IMR-90 (cell line): ENCODE data around the gene ART4.

Experiments used
- CEBPB ChIP-seq: IDR thresholded peaks from 2 replicates; pipeline ENCODE4 v1.6.1; 2012; ENCODE audit warnings: low read depth, low read length, improper control_type of control experiment
- MAZ ChIP-seq: IDR thresholded peaks from 2 replicates; pipeline ENCODE4 v1.6.1; 2012; ENCODE audit warnings: low read depth, mild to moderate bottlenecking, low read length, improper control_type of control experiment, moderate library complexity, borderline replicate concordance
- MXI1 ChIP-seq: IDR thresholded peaks from 2 replicates; pipeline ENCODE4 v1.6.1; 2012; ENCODE audit warnings: low read depth, mild to moderate bottlenecking, low read length, moderate library complexity, borderline replicate concordance
- POLR2A ChIP-seq: IDR thresholded peaks from 2 replicates; pipeline ENCODE4 v1.6.1; 2012; ENCODE audit warnings: mild to moderate bottlenecking, low read depth, low read length
- RAD21 ChIP-seq: IDR thresholded peaks from 2 replicates; pipeline ENCODE4 v1.6.1; 2012; ENCODE audit warnings: low read length, improper control_type of control experiment
- RCOR1 ChIP-seq: IDR thresholded peaks from 2 replicates; pipeline ENCODE4 v1.6.1; 2012; ENCODE audit warnings: mild to moderate bottlenecking, low read length, improper control_type of control experiment; ENCODE audit not compliant: insufficient replicate concordance
- TF ChIP-seq, protein P1 (sequence below): conservative IDR thresholded peaks from 2 replicates; pipeline ENCODE4 v1.5.1; 2012; ENCODE audit warnings: mild to moderate bottlenecking, low read depth, low read length, improper control_type of control experiment
- TF ChIP-seq, protein P2 (sequence below): fragments of 150-350 bp; IDR thresholded peaks from 2 replicates; pipeline ENCODE4 v1.6.1; 2017; ENCODE audit warnings: mild to moderate bottlenecking, antibody characterized with exemption, low read length, low read depth
- TF ChIP-seq, protein P3 (sequence below): fragments of 150-350 bp; IDR thresholded peaks from 2 replicates; pipeline ENCODE4 v1.6.1; 2016; ENCODE audit warnings: low read depth, mild to moderate bottlenecking, low read length, moderate library complexity, borderline replicate concordance

DNA sequence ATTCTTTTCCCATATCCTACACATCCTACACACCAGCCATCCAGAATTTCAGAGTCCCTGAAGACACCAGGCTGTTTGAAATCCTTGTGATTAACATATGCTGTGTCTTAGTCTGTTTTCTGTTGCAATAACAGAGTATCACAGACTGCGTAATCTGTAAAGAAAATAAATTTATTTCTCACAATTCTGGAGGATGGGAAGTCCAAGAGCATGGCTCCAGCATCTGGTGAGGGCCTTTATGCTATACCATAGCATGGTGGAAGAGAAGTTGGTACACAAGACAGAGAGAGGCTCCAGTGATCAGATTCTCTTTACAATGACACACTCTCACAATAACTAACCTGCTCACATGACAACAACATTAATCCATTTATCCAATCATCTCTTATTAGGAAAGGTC, 4.1 kb downstream of the ART4 start:
- TF ChIP-seq, protein P1, sequence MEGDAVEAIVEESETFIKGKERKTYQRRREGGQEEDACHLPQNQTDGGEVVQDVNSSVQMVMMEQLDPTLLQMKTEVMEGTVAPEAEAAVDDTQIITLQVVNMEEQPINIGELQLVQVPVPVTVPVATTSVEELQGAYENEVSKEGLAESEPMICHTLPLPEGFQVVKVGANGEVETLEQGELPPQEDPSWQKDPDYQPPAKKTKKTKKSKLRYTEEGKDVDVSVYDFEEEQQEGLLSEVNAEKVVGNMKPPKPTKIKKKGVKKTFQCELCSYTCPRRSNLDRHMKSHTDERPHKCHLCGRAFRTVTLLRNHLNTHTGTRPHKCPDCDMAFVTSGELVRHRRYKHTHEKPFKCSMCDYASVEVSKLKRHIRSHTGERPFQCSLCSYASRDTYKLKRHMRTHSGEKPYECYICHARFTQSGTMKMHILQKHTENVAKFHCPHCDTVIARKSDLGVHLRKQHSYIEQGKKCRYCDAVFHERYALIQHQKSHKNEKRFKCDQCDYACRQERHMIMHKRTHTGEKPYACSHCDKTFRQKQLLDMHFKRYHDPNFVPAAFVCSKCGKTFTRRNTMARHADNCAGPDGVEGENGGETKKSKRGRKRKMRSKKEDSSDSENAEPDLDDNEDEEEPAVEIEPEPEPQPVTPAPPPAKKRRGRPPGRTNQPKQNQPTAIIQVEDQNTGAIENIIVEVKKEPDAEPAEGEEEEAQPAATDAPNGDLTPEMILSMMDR: no peak
- TF ChIP-seq RCOR1 (no peak), CEBPB (no peak), POLR2A (no peak), RAD21 (no peak), MAZ (no peak), MXI1 (no peak)
- TF ChIP-seq, protein P2, sequence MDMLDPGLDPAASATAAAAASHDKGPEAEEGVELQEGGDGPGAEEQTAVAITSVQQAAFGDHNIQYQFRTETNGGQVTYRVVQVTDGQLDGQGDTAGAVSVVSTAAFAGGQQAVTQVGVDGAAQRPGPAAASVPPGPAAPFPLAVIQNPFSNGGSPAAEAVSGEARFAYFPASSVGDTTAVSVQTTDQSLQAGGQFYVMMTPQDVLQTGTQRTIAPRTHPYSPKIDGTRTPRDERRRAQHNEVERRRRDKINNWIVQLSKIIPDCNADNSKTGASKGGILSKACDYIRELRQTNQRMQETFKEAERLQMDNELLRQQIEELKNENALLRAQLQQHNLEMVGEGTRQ: no peak
- TF ChIP-seq, protein P3, sequence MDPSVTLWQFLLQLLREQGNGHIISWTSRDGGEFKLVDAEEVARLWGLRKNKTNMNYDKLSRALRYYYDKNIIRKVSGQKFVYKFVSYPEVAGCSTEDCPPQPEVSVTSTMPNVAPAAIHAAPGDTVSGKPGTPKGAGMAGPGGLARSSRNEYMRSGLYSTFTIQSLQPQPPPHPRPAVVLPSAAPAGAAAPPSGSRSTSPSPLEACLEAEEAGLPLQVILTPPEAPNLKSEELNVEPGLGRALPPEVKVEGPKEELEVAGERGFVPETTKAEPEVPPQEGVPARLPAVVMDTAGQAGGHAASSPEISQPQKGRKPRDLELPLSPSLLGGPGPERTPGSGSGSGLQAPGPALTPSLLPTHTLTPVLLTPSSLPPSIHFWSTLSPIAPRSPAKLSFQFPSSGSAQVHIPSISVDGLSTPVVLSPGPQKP: no peak
